Measurements from ENCODE around the gene SLC38A4. TPM values are rescaled to one million over a fixed set of nuclear protein-coding genes. Genes with fewer than 3 reads are reported as not detected.
A peak's percentile ranks its signal among the peaks of the same experiment; 100 is the strongest.
"Not testable (repeated sequence)": the region's sequence is repeated elsewhere in the genome, so short reads cannot be mapped to it uniquely, and the experiment has no call there.

Gene SLC38A4, protein sequence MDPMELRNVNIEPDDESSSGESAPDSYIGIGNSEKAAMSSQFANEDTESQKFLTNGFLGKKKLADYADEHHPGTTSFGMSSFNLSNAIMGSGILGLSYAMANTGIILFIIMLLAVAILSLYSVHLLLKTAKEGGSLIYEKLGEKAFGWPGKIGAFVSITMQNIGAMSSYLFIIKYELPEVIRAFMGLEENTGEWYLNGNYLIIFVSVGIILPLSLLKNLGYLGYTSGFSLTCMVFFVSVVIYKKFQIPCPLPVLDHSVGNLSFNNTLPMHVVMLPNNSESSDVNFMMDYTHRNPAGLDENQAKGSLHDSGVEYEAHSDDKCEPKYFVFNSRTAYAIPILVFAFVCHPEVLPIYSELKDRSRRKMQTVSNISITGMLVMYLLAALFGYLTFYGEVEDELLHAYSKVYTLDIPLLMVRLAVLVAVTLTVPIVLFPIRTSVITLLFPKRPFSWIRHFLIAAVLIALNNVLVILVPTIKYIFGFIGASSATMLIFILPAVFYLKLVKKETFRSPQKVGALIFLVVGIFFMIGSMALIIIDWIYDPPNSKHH
- polyA plus RNA-seq (2013, experiment 1 of 2; ENCODE audit: insufficient read length) = 5.4 TPM
- 8.4 TPM for polyA plus RNA-seq (2013, experiment 2 of 2; ENCODE audit: insufficient read length)

DNA sequence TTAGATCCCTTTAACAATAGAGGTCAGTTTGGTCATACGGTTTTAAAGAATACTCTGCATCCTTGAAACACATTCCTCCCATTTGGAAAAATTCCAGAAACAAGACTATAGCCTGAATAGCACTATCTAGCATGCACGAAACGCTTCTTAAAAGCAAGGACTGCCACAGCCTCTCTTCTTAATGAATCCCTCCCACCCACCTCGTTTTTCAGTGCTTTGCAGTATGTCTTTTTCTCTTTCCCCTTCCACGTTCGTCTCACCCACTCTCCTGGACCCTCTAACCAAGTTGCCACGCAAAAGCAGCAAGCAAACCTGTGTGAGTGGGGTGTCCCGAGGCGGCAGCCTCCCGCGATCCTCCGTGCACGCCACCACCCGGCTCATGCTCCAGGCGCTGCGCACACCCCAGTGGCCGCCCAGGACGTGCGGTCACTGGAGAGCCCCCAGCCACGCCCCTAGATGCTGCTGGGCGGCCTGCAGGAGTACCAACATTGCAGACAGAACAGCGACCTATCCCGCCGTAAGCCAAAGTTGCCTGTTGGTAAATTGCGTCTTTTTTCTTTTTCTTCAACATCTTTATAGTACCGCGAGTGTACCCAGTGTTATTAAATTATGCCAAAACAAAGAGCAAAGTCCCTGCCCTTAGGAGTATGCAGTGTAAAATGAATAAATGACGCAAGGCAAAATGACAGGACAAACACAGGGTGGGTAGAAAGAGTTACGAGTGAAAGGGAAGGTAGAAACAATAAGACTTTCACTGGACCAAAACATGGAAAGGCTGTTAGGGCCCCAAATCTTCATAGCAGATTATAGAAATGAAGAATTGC lies at the start of gene SLC38A4:
TSS of gene SLC38A4 (minus strand) at position 407 of the 824 bp plus-strand sequence. CDS start 32,926 bp downstream, outside the sequence.
- DNase-seq = peak; percentile 68

DNA sequence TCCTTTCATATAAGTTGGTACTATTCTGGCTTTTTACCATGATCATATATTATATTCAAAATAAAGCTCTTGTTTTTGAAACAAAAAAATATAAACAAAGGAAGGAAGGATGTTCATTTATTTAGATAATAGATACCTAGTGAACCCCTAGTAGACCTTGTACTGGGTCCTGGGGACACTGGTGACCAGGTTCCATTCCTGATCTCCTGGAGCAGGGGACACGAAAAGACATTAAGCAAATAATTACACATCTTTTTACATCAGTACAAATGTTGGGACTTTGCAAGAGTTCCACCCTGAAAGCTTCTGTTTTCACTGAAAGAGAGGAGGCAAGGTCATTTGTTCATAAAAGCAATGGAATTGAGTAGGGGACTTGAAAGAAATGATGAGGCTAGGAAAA lies 49.3 kb upstream of the SLC38A4 start:
- no peak for DNase-seq

DNA sequence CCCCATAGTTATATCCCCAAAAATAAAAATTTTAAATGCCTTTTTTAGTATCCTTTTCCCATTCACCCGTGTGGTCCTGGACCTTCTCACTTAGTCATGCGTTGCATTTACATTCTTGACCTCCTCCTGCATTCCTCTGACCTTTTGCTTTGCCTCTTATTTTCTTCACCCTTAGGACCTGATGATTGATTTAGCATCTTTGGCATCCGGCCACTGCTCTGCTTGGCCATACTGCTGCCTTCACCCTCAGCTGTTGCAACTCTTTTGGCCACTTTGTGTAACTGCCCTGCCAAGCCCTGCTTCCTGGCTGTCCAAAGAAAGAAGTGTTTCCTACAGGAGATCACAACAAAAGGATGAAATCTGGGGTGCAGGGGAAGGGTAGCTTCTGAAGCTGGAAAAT lies 48.8 kb upstream of the SLC38A4 start:
- peak; percentile 54 for DNase-seq

GRCh38 chr12:46872135-46872534 lies 46.3 kb upstream of the SLC38A4 start:
- no peak for DNase-seq

- no peak for DNase-seq
Measured at GRCh38 chr12:46865311-46865710, 39.5 kb upstream of the SLC38A4 start.

DNA sequence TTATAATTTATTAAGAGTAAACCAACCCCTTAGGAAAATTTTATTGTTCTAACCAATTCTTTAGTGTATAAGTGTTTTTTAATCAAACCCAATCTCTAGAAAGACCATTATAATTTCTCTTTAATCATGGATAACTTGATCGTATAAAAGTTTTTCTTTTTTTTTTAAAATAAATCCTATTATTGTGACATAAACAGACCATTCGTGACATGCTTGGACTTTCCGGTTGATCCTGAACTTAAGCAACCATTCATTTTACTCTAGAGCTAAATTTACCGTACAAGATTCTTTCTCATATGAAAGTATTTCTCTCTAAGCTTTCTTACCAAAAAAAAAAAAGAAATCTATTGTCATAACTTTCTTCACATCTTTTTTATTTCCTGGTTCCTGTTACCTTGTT lies 32.6 kb upstream of the SLC38A4 start:
- no peak for DNase-seq

- DNase-seq = no peak
Measured at GRCh38 chr12:46857486-46857885, 31.7 kb upstream of the SLC38A4 start.

DNA sequence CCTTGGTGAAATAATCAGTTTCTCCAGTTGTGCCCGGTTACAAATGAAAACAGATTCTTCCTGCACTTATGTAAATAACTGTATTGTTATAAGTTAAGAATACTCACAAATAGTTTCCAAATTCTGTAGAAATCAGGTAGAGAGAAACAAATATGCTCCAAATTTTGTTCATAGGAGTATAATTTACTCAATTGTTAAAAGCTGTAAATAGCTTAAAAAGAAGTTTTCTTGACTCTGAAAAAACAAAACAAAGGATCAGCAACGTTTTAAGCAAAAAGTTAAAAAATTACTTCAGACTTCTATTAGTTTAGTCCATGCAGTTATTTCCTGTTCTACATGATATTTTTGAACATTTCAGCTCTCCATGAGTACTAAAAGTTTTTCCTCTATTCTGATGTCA lies 30.0 kb upstream of the SLC38A4 start:
- no peak for DNase-seq

- DNase-seq = not testable (repeated sequence)
Measured at GRCh38 chr12:46854188-46854587, 28.4 kb upstream of the SLC38A4 start.

DNA sequence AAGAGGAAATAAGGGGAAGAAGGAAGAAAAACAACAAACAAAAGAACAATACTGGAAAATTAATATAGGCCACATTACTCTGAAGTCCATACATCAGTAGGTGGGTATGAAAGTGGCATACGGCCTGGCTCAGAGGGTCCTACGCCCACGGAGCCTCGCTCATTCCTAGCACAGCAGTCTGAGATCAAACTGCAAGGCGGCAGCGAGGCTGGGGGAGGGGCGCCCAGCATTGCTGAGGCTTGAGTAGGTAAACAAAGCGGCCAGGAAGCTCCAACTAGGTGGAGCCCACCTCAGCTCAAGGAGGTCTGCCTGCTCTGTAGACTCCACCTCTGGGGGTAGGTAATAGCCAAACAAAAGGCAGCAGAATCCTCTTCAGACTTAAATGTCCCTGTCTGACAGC lies 23.0 kb upstream of the SLC38A4 start:
- DNase-seq = not testable (repeated sequence)

DNA sequence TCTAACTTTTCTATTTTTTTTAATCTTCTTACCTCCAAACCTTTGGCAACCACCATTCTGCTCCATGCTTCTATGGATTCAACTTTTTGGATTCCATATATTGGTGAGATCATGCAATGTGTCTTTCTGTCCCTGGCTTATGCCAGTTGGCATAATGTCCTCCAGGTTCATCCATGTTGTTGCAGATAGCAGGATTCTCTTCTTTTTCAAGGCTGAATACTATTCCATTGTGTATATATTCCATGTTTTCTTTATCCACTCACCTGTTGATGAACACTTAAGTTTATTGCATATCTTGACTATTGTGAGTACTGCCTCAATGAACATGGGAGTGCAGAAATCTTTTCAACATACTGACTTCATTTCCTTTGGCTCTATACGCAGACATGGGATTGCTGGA lies 21.2 kb upstream of the SLC38A4 start:
- no peak for DNase-seq

GRCh38 chr12:46843811-46844210 lies 18.0 kb upstream of the SLC38A4 start:
- DNase-seq = no peak

- DNase-seq = no peak
Measured at GRCh38 chr12:46841891-46842290, 16.1 kb upstream of the SLC38A4 start.

GRCh38 chr12:46839964-46840363 lies 14.2 kb upstream of the SLC38A4 start:
- DNase-seq = no peak

DNA sequence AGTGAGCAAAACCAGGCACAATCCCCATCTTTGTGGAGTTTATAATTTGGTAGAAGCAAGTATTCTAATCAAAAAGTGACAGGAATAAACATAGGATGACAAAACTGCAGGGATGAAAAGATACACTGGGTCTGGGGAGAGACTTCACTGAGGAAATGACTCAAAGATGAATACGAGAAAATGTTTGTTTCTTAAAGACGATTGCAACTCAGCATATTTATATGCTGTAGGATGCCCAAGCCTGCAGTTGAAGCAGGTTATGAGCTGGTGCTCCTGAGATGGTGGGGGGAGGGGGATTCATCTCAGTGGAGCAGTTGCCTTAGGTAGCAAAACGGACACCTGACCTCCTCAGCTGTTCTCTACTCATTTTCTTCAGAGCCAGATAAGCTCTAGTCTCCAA lies 13.4 kb upstream of the SLC38A4 start:
- DNase-seq = no peak

- DNase-seq = no peak
Measured at GRCh38 chr12:46835785-46836184, 10.0 kb upstream of the SLC38A4 start.

DNA sequence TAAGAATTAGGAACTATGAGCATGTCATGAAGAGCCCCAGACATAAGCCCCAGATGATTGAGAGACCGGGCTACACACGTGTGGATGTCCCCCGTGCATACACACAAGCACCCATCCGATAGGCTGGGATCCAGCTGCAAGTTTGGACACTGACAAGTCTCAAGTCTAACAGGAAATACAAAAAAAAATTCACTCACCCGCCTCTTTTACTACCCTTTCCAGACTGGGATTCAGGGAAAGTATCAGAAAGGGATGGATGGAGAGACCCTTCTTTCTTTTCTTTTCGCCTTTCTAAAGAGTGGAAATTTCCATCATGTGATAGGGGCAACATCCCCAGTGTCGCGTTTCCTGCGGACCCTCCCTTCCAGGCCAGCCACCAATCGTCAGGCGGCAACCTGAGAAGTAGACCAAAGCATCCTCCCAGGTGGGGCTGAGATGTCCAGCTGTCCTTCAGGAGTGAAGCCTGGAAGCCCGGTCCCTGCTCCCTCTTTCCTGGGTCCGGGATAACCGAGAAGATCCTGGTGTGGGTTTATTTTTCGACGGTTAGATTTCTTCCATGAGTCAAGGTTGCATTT lies 6.4 kb upstream of the SLC38A4 start:
- DNase-seq = no peak

- DNase-seq = no peak
Measured at GRCh38 chr12:46831335-46832129, 5.7 kb upstream of the SLC38A4 start.

DNA sequence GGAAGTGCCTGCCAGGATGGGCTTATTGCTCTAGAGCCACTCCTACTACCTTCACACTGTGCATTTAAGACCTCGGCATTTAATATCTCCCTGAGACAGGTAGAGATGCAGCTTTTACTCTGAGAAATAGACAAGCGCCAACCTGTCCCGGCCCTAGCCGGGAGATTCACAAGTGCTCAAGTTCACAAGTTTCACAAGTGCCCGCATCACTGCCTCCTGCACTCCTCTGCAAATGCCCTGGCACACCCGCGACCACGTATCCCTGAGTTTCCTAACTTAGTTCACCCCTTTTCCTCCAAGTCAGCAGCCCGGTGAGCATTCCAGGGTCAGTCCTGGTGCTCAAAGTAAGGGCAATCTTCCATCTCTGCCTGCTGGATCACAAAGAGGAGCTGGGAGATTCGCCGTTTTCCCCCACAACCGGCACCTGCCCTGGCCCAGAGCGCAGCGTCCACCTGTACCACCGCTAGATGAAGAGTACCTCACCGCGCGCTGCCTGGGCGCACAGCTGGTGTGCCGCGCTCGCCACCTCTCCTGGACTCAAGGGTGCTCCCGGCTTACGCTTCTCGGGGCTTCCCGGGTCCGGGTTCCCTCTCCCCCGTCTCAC lies 5.0 kb upstream of the SLC38A4 start:
- DNase-seq = no peak

GRCh38 chr12:46824709-46825108 lies 1.1 kb downstream of the SLC38A4 start:
- no peak for DNase-seq

GRCh38 chr12:46818642-46819041 lies 7.2 kb downstream of the SLC38A4 start:
- no peak for DNase-seq

DNA sequence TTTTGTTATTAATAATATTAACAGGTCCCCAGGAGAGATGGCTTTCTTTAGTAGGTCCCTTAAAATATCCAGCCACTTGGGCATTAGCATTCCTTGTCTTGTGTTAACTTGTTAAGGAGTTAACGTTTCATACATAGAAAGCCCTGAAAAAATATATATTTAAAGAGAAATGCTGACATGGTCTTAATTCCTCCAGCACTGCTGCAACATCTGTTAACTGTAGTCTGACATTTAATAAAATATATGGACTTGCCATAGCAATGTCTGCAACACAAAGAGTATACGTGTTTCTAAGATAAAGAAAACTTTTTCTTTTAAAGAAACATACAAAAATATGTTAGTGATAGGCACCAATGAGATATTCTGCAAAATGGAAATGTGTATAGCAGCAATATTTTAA lies 10.0 kb downstream of the SLC38A4 start:
- DNase-seq = no peak
